Panc1 (cell line): Measurements from ENCODE around the gene ALOX5.

Experiments used
- POLR2AphosphoS5 ChIP-seq: IDR thresholded peaks from 2 replicates; pipeline ENCODE4 v1.6.1; 2012; ENCODE audit warnings: mild to moderate bottlenecking, low read depth, low read length, moderate library complexity
- TCF7L2 ChIP-seq: IDR thresholded peaks from 2 replicates; pipeline ENCODE4 v1.6.1; 2011; ENCODE audit warnings: mild to moderate bottlenecking, low read depth, low read length, inconsistent platforms
- TF ChIP-seq, protein P1 (sequence below): fragments of 450-650 bp; IDR thresholded peaks from 2 replicates; pipeline ENCODE4 v1.5.1; 2017; ENCODE audit warnings: mild to moderate bottlenecking
- TF ChIP-seq, protein P2 (sequence below), 2 experiments: IDR thresholded peaks; 2 replicates each; pipeline ENCODE4 v1.6.1; 2011 to 2012; ENCODE audit warnings: low read depth in 2 of 2, control low read depth in 1 of 2, low read length in 1 of 2, mild to moderate bottlenecking in 1 of 2, moderate library complexity in 1 of 2; ENCODE audit not compliant: insufficient read depth in 1 of 2

DNA sequence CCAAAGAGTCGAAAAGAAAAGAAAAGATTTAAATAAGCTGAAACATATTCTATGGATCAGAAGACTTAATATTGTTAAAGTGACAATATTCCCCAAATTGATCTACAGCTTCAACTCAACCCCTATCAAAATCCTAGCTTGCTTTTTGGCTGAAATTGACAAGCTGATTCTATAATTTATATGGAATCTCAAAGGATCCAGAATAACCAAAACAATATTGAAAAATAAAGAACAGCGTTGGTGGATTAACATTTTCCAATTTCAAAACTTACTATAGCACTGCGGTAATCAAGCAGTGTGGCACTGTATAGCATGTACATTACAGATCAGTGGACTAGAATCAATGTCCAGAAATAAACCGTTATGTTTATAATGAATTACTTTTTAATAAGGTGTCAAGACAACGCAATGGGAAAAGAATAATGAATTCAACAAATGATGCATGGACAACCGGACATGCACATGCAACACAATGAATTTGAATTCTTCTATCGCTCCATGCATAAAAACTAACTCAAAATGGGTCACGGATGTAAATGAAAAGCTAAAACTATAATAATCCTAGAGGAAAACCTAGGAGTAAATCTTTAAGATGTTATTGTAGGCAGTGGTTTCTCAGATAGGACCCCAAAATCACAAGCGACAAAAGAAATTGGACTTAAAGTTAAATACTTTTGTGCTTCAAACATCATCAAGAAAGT is 1.6 kb upstream of the ALOX5 start:
- TF ChIP-seq POLR2AphosphoS5: no peak
- TF ChIP-seq, protein P1, sequence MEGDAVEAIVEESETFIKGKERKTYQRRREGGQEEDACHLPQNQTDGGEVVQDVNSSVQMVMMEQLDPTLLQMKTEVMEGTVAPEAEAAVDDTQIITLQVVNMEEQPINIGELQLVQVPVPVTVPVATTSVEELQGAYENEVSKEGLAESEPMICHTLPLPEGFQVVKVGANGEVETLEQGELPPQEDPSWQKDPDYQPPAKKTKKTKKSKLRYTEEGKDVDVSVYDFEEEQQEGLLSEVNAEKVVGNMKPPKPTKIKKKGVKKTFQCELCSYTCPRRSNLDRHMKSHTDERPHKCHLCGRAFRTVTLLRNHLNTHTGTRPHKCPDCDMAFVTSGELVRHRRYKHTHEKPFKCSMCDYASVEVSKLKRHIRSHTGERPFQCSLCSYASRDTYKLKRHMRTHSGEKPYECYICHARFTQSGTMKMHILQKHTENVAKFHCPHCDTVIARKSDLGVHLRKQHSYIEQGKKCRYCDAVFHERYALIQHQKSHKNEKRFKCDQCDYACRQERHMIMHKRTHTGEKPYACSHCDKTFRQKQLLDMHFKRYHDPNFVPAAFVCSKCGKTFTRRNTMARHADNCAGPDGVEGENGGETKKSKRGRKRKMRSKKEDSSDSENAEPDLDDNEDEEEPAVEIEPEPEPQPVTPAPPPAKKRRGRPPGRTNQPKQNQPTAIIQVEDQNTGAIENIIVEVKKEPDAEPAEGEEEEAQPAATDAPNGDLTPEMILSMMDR: no peak
- TF ChIP-seq, protein P2, sequence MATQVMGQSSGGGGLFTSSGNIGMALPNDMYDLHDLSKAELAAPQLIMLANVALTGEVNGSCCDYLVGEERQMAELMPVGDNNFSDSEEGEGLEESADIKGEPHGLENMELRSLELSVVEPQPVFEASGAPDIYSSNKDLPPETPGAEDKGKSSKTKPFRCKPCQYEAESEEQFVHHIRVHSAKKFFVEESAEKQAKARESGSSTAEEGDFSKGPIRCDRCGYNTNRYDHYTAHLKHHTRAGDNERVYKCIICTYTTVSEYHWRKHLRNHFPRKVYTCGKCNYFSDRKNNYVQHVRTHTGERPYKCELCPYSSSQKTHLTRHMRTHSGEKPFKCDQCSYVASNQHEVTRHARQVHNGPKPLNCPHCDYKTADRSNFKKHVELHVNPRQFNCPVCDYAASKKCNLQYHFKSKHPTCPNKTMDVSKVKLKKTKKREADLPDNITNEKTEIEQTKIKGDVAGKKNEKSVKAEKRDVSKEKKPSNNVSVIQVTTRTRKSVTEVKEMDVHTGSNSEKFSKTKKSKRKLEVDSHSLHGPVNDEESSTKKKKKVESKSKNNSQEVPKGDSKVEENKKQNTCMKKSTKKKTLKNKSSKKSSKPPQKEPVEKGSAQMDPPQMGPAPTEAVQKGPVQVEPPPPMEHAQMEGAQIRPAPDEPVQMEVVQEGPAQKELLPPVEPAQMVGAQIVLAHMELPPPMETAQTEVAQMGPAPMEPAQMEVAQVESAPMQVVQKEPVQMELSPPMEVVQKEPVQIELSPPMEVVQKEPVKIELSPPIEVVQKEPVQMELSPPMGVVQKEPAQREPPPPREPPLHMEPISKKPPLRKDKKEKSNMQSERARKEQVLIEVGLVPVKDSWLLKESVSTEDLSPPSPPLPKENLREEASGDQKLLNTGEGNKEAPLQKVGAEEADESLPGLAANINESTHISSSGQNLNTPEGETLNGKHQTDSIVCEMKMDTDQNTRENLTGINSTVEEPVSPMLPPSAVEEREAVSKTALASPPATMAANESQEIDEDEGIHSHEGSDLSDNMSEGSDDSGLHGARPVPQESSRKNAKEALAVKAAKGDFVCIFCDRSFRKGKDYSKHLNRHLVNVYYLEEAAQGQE (IDR thresholded peaks at IDR 0.05; ENCODE audit: insufficient read depth in 1 of 2, low read depth in 2 of 2, low read length in 1 of 2): no peak
- no peak for TF ChIP-seq TCF7L2
